RWPE2 (cell line): ENCODE measurements around the gene ARHGEF38.

Experiments used
- ATAC-seq: fragments of 200-7000 bp; cut with Tn5 transposase; 3 replicates; pipeline ENCODE4 v1.9.1; 2021; ENCODE audit warnings: low read depth
- DNase-seq: peaks from one replicate; pipeline ENCODE4 v3.0.0-alpha.2; 2020; ENCODE audit warnings: low spot score
- H3K27ac ChIP-seq: fragments of 450-650 bp; 2 replicates; pipeline ENCODE4 v1.5.1; 2017; ENCODE audit warnings: mild to moderate bottlenecking; ENCODE audit not compliant: poor library complexity, severe bottlenecking
- H3K27me3 ChIP-seq: fragments of 250-450 bp; sonication (Bioruptor Pico); 2 replicates; pipeline ENCODE4 v1.5.1; 2021; ENCODE audit warnings: mild to moderate bottlenecking, moderate library complexity; ENCODE audit not compliant: insufficient read depth, poor library complexity, severe bottlenecking
- H3K36me3 ChIP-seq: fragments of 250-450 bp; sonication (Bioruptor Pico); 2 replicates; pipeline ENCODE4 v1.5.1; 2020; ENCODE audit warnings: low read depth, mild to moderate bottlenecking, moderate library complexity
- H3K4me1 ChIP-seq: fragments of 250-450 bp; sonication (Bioruptor Pico); 2 replicates; pipeline ENCODE4 v1.5.1; 2021; ENCODE audit warnings: mild to moderate bottlenecking, moderate library complexity; ENCODE audit not compliant: insufficient read depth, poor library complexity, severe bottlenecking
- H3K4me3 ChIP-seq: fragments of 250-450 bp; sonication (Bioruptor Pico); 2 replicates; pipeline ENCODE4 v1.5.1; 2021; ENCODE audit warnings: mild to moderate bottlenecking, moderate library complexity; ENCODE audit not compliant: severe bottlenecking
- H3K9me3 ChIP-seq: fragments of 250-450 bp; sonication (Bioruptor Pico); 2 replicates; pipeline ENCODE4 v1.5.1; 2021; ENCODE audit warnings: mild to moderate bottlenecking, moderate library complexity; ENCODE audit not compliant: severe bottlenecking
- TF ChIP-seq, protein P1 (sequence below): fragments of 450-650 bp; IDR thresholded peaks from one replicate; pipeline ENCODE4 v1.5.1; 2017; ENCODE audit warnings: mild to moderate bottlenecking, moderate library complexity; ENCODE audit not compliant: poor library complexity, severe bottlenecking

The ARHGEF38 gene

DNA sequence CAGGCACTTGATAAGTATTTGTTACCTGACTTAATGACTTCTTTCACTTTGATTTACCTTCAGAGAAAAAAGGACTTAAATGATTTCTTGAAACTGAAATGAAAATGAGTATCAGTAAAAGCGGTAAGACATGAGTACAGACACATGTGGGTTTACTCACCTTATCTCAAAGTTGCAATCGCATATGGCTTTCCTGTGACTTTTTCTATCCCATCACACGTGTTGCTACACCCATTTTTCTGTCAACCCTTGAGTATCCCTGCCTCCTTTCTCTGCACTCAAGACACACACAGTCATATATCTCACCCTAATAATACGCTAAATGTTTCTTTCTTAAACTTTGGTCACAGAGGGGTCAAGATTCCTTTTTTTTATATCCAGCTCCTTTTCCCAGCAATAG, 11.0 kb upstream of the ARHGEF38 start:
- Histone ChIP-seq H3K9me3 (no peaks in the 10 kb centered on the region), H3K4me1 (no peaks in the 10 kb centered on the region), H3K27me3 (no peaks in the 10 kb centered on the region), H3K4me3 (no peak overlapping the region), H3K36me3 (no peaks in the 10 kb centered on the region), H3K27ac (no peak overlapping the region)
- DNase-seq (no peak), ATAC-seq (no peak)
- TF ChIP-seq, protein P1, sequence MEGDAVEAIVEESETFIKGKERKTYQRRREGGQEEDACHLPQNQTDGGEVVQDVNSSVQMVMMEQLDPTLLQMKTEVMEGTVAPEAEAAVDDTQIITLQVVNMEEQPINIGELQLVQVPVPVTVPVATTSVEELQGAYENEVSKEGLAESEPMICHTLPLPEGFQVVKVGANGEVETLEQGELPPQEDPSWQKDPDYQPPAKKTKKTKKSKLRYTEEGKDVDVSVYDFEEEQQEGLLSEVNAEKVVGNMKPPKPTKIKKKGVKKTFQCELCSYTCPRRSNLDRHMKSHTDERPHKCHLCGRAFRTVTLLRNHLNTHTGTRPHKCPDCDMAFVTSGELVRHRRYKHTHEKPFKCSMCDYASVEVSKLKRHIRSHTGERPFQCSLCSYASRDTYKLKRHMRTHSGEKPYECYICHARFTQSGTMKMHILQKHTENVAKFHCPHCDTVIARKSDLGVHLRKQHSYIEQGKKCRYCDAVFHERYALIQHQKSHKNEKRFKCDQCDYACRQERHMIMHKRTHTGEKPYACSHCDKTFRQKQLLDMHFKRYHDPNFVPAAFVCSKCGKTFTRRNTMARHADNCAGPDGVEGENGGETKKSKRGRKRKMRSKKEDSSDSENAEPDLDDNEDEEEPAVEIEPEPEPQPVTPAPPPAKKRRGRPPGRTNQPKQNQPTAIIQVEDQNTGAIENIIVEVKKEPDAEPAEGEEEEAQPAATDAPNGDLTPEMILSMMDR = no peak

DNA sequence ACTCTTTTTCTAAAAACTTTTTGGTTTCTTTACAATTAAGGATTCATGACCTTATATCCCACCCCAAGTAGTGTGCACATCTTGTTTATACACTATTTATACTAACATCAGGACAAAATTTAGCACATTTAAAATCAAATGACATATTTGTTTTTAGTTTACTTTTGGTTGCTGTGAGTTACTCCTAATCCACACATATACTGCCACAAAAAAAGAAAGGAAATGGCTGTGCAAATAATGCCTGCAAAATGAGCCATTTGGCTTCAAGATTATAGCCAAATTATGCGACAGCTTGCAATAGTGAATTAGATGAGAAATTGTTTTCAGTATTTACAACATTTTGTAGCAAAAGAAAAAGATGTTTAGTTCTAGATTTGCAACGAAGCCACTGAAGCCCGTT, 10.4 kb upstream of the ARHGEF38 start:
- Histone ChIP-seq H3K4me3 (no peak overlapping the region), H3K27me3 (no peaks in the 10 kb centered on the region), H3K9me3 (no peaks in the 10 kb centered on the region), H3K36me3 (no peaks in the 10 kb centered on the region), H3K4me1 (no peaks in the 10 kb centered on the region), H3K27ac (no peak overlapping the region)
- TF ChIP-seq, protein P1 = no peak
- DNase-seq = no peak
- no peak for ATAC-seq

DNA sequence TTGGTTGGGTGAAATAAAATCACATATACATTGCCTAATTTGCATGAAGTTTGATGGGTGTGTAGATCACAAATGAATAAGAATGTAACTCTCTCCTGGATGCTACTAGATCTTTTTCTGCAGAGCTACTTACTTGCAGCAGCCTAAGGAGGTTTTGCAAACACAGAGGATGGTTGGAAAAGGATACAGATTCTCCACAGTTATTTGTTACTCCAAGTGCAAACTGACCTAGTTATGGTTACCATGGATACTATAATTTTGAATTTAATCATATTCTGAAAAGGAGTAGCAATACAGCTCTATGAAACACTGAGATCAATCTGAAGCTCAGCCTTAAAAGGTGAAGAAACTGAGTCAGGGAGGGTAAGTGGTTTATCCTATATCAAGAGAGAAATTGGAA, 9.1 kb upstream of the ARHGEF38 start:
- ATAC-seq = no peak
- no peak for DNase-seq
- peaks cover 7% of the 10 kb centered on the region for H3K4me1 ChIP-seq
- H3K36me3 ChIP-seq = no peaks in the 10 kb centered on the region
- H3K27me3 ChIP-seq = no peaks in the 10 kb centered on the region
- no peaks in the 10 kb centered on the region for H3K9me3 ChIP-seq
- TF ChIP-seq, protein P1 = no peak
- no peak overlapping the region for H3K4me3 ChIP-seq
- no peak overlapping the region for H3K27ac ChIP-seq

DNA sequence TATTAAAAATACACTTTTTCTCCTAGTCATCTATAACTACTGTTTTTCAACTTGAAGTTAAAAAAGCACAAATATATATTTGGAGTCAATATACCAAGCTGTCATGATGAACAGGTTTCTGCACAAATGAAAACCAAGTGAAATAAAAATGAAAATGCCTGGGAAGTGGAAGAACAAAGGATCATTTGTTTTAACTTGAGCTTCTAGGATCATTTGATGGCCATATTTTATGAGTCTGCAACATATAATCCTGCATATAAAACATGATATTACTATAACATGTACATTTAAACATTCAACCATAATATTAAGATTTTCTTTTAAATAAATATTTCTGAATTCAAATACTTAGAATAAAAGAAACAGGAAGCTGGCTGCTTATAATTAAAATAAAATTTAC, 8.5 kb upstream of the ARHGEF38 start:
- no peak overlapping the region for H3K27ac ChIP-seq
- ATAC-seq (no peak), DNase-seq (no peak)
- TF ChIP-seq, protein P1 = no peak
- H3K36me3 ChIP-seq = no peaks in the 10 kb centered on the region
- peaks cover 9% of the 10 kb centered on the region for H3K4me1 ChIP-seq
- no peak overlapping the region for H3K4me3 ChIP-seq
- H3K27me3 ChIP-seq = no peaks in the 10 kb centered on the region
- no peaks in the 10 kb centered on the region for H3K9me3 ChIP-seq

DNA sequence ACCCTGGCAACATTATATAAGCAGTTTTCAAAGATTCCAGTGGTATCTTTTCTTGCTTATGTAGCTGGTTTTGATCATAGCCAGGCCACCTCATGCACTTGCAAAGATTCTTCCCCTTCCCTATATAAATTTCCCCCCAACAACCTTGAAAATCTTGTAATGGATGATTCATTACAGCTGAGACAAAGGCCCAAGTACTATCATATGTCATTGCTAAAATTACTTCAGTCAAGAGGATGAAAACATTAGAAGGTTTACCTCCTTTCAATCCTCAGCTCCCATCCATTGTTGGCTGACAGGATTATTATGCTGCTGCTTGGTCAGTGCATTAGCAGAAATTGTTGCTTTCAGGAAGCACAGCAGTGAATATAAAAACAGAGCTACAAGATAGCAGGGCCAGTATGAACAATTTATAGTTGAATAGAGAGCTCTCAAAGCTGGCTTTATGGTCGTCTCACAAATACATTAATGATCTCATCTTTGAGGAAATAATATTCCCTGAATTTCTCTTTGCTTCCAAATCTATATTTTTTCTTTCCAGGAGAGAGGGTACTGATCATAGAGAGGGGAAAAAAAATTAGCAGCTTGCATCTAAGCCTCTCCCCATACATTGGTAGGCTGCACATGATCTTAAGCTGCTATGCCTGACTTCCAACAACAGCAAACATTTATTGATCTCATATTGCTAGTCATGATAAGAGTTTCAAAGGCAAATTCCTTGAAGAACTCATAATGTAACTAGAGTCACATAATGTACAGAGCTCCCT, 7.7 kb upstream of the ARHGEF38 start:
- Histone ChIP-seq H3K27me3 (no peaks in the 10 kb centered on the region), H3K4me3 (no peak overlapping the region), H3K4me1 (peaks cover 9% of the 10 kb centered on the region), H3K9me3 (no peaks in the 10 kb centered on the region), H3K36me3 (no peaks in the 10 kb centered on the region), H3K27ac (no peak overlapping the region)
- TF ChIP-seq, protein P1 = no peak
- ATAC-seq (no peak), DNase-seq (no peak)
